GM19238 (cell line): Measurements from ENCODE around the gene STPG3.

Experiments used
- DNase-seq: peaks from one replicate; pipeline ENCODE4 v3.0.0; 2011; ENCODE audit warnings: low spot score; ENCODE audit not compliant: insufficient read length

Gene STPG3

GRCh38 chr9:137221506-137222111, 29.5 kb upstream of the STPG3 start:
- DNase-seq, result no peak

- no peak for DNase-seq
Measured at GRCh38 chr9:137222190-137223077, 28.7 kb upstream of the STPG3 start, which contains the start of gene RNF208. Gene RNF208, minus strand, starts transcription at chr9:137222240. Its CDS starts 1,028 bp downstream, at chr9:137221212.

GRCh38 chr9:137223078-137223970, 27.8 kb upstream of the STPG3 start:
- peak; percentile 100 for DNase-seq

- DNase-seq, result no peak
Measured at GRCh38 chr9:137224830-137225694, 26.0 kb upstream of the STPG3 start, which contains the start of gene CYSRT1. Gene CYSRT1, plus strand, starts transcription at chr9:137225174. Its CDS starts 448 bp downstream, at chr9:137225622.

GRCh38 chr9:137225699-137226331, 25.3 kb upstream of the STPG3 start:
- no peak for DNase-seq

GRCh38 chr9:137226338-137227053, 24.6 kb upstream of the STPG3 start:
- DNase-seq, result no peak

GRCh38 chr9:137227054-137227852, 23.8 kb upstream of the STPG3 start, which contains the start of gene RNF224:
Gene RNF224, plus strand, starts transcription at chr9:137227502. Its CDS starts 834 bp downstream, at chr9:137228336.
- peak; percentile 83 for DNase-seq

GRCh38 chr9:137227853-137228505, 23.1 kb upstream of the STPG3 start:
- DNase-seq, result no peak

GRCh38 chr9:137228506-137228967, 22.5 kb upstream of the STPG3 start:
- DNase-seq, result no peak

- no peak for DNase-seq
Measured at GRCh38 chr9:137228968-137229896, 21.9 kb upstream of the STPG3 start.

GRCh38 chr9:137229903-137230704, 21.0 kb upstream of the STPG3 start:
- DNase-seq, result no peak

- no peak for DNase-seq
Measured at GRCh38 chr9:137230705-137231371, 20.2 kb upstream of the STPG3 start, which contains the start of gene SLC34A3. Gene SLC34A3, plus strand, starts transcription at chr9:137230901. Its CDS starts 802 bp downstream, at chr9:137231703.

GRCh38 chr9:137231372-137232039, 19.6 kb upstream of the STPG3 start:
- no peak for DNase-seq

- no peak for DNase-seq
Measured at GRCh38 chr9:137232101-137232500, 19.0 kb upstream of the STPG3 start.

- no peak for DNase-seq
Measured at GRCh38 chr9:137232510-137232909, 18.6 kb upstream of the STPG3 start.
